Upper lobe of left lung (tissue), 4 donors: ENCODE measurements around the gene ADGRV1.

Experiments used
- CTCF ChIP-seq, 6 experiments: fragments of 450-650 bp in 4 of 6; fragments of 200-600 bp in 2 of 6; sonication (generic) in 2 of 6; IDR thresholded peaks; one replicate each; pipeline ENCODE4 v1.5.1; 2016 to 2019; ENCODE audit warnings: antibody characterized with exemption in 6 of 6
- EP300 ChIP-seq, 4 donors: sonication (generic); formaldehyde crosslinking; IDR thresholded peaks; one replicate each; pipeline ENCODE4 v1.5.1; 2017; ENCODE audit warnings: antibody characterized with exemption in 4 of 4, control low read depth in 2 of 4
- POLR2A ChIP-seq, 4 donors: fragments of 450-650 bp; IDR thresholded peaks; one replicate each; pipeline ENCODE4 v1.5.1; 2016 to 2017; ENCODE audit warnings: antibody characterized with exemption in 4 of 4, mild to moderate bottlenecking in 2 of 4
- POLR2AphosphoS5 ChIP-seq, 2 donors: sonication (generic); formaldehyde crosslinking; IDR thresholded peaks; one replicate each; pipeline ENCODE4 v1.5.1; 2017; ENCODE audit warnings: antibody characterized with exemption in 2 of 2

- TF ChIP-seq CTCF (IDR thresholded peaks at IDR 0.05) = no peak
- no peak for TF ChIP-seq POLR2A (IDR thresholded peaks at IDR 0.05)
- no peak for TF ChIP-seq EP300 (IDR thresholded peaks at IDR 0.05)
- TF ChIP-seq POLR2AphosphoS5 (IDR thresholded peaks at IDR 0.05) = no peak
Measured at GRCh38 chr5:90510438-90510837, 48.2 kb upstream of the ADGRV1 start.
